ENCODE data around the gene PRSS38.

The PRSS38 gene
- long read RNA-seq, donor 1: 0 reads
- long read RNA-seq, donor 2: 0 reads
- long read RNA-seq, donor 3: 0 reads
- long read RNA-seq, donor 4: 0 reads
- long read RNA-seq, donor 5: 0 reads
- long read RNA-seq, donor 6: 0 reads
- long read RNA-seq, donor 7: 0 reads
- long read RNA-seq, donor 8: 0 reads

DNA sequence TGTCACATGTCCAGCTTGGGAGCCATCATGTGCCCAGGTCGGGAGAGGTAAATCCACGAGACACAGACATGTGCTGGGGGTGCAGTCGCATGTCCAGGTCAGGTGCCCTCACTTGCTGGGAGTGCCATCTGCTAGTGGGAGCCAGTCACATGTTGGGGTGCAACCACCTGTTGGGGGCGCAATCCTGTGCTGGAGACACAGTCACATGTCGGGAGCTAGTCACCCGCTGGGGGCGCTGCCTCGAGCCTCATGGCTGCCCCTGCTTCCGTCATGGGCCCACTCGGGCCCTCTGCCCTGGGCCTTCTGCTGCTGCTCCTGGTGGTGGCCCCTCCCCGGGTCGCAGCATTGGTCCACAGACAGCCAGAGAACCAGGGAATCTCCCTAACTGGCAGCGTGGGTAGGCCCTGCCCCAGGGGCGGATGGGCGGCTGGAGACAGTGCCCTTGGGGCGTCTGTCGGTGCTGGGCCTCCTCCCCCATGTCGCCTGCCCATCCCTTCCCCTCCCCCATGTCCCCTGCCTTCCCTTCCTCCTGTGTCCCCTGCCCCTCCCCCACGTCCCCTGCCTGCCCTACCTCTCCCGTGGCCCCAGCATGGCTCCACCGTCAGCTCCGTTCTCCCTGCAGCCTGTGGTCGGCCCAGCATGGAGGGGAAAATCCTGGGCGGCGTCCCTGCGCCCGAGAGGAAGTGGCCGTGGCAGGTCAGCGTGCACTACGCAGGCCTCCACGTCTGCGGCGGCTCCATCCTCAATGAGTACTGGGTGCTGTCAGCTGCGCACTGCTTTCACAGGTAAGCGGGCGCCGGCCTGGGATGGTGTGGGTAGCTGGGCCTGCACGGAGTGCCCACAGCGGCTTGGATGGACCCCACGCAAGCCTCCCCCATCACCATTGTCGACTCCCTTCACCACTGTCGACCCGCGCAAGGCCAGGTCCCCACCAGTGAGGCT, at the start of gene PRSS38:
TSS of gene PRSS38 (plus strand) at position 208 of the 942 bp plus-strand sequence. CDS start at position 250, 42 bp downstream.
- DNase-seq: no peak

DNA sequence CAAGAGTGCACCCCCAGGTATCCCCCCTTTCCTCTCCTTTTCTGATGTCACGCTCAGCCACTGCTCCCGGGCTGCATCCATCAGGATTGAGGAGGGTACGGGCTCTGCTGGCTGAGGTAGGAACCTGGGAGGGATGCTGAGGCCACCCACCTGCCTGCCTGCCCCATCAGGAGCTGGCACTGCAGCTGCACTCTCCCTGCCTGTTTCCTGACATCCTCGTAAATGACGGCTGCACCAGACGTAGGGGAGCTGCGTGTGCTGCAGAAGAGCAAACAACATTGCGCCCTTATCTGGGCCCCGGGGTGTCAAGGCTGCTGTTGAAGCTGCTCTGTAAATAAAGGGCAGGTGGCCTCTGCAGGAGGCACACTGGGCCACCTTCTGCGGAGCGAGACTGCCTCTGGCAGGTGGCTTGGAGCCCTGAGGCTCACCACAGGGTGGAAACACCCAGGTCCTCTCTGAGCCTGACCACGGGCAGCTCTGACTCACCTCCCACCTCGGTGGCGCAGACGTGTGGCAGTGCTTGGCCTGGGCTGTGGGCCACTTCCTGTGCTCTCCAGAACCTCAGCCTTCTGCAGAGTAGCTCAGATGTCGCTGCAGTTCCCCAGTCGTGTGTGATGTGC, 49.4 kb upstream of the PRSS38 start:
- DNase-seq: no peak

GRCh38 chr1:227766653-227767277, 48.7 kb upstream of the PRSS38 start:
- DNase-seq: no peak

- no peak for DNase-seq
Measured at GRCh38 chr1:227767401-227768124, 47.9 kb upstream of the PRSS38 start.

- no peak for DNase-seq
Measured at GRCh38 chr1:227768125-227768439, 47.4 kb upstream of the PRSS38 start.

DNA sequence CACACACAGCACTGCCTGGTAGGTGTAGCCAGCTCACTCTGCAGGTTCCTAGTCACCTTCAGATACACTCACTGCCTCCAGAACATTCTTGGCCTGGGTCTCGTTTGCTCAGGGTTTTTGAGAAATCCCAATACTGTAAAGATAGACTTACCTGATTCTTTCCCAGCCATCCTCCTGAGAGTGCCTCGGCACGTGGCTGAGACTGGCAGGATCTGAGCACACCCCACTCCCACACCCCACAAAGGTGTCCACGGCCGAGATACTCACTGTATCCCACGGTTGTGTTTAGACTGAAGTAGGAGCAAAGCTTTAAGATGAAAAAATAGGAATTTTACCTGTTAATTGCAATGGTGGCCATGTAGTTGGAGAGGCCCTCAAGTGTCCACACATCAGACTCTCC, 46.8 kb upstream of the PRSS38 start:
- DNase-seq: no peak

DNA sequence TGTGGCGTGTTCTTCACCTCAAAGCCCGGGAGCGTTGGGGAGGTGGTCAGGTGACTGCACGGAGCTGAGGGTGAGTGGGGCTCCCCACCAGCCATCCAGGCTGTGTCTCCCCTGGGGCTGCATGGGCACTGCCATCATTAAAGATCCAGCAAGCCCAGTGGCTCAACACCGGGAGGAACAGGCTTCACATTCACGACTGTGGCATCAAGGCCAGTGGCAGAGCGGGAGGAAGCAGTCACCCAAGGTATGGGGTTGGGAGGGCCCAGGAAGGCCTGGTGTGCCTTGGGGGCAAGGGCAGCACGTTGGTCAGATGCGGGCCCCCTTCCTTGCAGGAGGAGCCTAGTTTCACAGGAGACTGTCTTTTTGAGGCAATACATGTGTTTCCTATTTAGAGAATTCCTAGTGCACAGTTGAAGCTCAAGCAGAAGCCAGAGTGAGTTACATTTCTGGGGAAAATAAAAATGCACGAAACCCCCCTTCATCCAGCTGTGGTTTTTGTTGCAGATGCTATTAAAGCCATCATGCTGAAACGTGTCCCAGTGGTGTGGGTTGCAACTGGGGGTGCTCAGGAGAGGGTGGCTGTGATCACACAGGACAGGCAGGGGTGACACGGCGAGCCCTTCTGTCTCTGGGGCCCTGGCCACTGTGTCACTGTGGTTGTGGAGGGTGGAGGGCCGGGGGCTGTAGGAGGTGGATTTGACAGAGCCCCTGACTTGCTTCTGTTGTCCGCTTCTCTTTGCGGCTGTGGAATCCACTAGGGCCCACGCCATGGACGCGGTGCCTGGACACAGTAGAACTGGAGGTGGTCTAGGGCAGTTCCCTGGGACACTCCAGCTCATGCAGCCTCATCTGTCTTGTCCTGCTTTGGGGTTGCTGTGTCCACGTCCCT, 46.2 kb upstream of the PRSS38 start:
- no peak for DNase-seq

DNA sequence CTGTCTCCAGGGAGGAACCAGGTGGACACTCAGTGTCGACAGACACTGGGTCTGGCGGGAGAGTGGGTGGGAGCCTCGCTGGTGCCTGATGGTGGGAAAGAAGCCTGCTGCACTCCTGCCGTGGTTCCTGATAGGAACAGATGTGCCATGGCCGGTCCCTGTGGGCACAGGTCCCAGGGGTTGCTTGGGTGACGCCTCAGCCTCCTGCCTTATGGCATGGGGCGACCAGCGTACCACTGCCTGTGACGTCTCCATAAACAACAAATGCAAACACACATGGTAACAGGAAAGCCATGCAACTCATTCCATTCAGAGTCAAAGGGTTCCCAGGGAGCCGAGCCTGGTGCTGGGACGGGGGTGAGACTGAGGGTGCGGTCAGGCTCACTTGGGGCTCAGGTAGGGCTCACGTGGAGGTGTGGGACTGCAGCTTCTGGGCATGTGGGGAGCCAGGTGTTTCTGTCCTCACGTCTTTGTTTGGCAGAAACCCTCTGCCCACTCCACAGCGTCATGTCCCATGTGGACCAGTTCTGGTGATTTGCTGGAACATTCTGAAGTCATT, 45.5 kb upstream of the PRSS38 start:
- no peak for DNase-seq

GRCh38 chr1:227770812-227771211, 44.7 kb upstream of the PRSS38 start:
- no peak for DNase-seq

DNA sequence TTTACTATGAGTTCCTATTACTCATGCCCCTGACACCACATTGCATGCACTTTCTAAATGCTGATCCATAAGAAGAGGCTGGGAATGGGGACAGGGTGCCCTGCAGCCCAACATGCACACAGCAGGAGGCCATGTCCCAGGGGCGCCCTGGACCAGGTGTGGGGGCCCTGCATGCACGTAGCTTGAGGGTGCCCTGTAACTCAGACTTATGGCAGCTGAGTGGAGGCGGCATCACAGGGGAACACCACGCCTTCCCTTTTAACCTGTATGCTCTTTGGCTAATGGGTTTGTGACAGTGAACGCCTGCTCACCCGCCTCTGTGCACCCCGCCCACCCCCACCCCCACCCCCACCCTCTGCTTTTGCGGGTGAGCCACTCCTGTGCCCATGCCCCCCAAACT, 44.1 kb upstream of the PRSS38 start:
- DNase-seq: no peak

GRCh38 chr1:227771771-227772170, 43.7 kb upstream of the PRSS38 start:
- DNase-seq: no peak

GRCh38 chr1:227773558-227773957, 41.9 kb upstream of the PRSS38 start:
- DNase-seq: no peak

DNA sequence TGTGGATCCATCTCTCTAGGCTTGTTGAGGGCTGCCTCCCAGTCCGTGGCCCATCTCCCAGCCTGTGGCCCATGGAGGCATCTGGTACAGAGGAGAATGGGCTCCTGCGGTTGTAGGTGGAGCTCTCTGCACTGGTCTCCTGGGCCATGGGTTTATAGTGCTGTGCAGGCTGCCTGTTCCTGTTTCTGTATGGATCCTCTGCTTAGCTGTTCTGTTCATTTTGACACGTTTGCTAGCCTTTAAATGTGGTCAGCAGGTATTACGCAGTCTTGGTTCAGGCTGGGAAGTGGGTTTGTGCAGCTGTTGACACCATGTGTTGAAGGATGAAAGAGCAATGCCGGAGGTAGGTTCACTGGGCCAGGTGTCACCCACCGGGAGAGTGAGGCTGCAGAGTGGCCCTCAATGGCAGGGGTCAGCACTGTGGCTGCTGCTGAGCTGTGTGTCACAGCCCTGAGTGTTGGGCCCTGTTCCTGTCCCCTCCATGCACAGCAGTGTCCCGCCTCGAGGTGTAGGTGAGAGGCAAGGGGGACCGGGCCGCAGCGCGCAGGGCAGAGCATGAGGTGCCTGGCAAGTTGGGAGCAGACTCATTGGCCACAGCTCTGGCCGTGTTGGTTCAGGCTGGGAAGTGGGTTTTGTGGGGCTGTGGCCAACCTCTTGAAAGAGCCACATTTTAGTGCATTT, 41.3 kb upstream of the PRSS38 start:
- no peak for DNase-seq

DNA sequence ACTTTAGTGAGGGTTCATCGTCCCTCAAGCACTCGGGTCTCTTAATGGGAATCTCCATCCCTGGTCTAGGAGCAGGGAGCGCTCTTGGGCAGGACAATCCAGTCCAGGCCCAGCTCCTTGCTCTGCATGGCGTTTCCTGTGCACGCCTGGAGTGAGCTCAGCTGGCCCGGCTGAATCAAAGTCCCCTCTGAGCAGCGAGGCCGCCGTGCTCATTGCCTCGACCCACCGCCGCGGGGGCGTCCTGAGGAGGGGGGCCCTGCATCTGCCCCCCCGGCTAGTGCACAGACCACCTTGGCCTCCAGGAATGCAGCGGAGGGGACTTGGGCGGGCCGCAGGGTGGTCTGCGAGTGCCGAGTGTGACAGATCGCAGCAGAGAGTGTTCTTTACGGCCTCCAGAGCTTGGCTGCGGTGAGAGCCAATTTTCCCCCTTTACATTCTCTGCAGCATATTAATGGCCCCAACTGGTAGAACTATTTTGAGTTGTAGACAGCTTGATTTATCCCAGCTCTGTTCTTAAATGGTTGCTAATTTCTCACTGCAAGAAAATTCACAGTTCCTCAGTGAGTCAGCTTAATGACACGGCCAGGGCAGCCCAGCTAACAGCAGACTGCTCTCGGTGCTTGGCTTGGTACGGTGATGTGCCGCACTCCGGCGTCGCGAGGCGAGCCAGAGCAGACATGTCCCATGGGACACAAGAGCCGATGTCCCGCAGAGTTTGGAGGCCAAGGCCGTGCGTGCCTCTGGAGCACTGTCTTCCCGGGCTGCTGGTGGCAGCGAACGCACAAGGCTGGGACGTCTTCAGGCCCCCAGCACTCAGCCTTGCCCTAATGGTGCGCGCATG, 40.4 kb upstream of the PRSS38 start:
- peak; percentile 54 for DNase-seq

DNA sequence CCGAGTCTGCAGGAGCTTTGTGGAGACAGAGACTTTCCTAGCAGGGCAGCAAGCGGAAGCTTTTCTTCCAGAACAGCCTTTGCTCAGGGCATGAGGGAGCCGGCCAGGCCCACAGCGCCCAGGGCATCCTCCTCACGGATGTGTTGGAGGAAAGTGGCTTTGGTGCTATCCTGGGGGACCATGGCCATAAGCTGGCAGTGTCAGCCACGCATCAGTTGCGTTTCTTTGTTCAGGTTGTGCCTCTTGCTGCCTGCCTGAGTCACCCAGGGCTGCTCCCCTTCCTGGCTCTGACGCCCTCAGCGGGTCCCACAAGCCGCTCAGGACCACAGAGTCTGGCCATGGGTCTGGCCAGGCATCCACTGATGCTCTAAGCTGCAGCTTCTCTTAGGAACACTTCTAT, 39.6 kb upstream of the PRSS38 start:
- no peak for DNase-seq

DNA sequence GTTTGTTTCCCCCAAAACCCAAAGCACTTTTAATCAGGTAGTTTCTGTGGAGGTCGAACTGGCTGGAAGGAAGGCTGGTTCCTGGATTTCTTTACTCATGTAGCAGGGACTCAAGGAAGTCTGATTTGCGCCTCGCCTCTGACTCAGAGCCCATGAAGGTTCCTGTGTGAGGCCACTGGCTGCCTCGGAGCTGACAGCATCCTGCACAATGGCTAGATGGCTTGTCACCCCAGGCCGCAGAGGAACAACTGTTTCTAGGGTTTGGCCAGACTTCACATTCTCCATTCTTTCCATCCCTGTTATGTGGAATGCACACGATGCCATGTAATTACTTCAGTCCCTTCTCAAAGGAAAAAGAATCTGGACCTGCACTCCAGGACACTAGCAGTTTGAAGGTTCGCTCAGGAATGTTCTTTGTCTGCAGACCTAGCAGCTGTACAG, 39.1 kb upstream of the PRSS38 start:
- no peak for DNase-seq

- no peak for DNase-seq
Measured at GRCh38 chr1:227777156-227777555, 38.3 kb upstream of the PRSS38 start.

DNA sequence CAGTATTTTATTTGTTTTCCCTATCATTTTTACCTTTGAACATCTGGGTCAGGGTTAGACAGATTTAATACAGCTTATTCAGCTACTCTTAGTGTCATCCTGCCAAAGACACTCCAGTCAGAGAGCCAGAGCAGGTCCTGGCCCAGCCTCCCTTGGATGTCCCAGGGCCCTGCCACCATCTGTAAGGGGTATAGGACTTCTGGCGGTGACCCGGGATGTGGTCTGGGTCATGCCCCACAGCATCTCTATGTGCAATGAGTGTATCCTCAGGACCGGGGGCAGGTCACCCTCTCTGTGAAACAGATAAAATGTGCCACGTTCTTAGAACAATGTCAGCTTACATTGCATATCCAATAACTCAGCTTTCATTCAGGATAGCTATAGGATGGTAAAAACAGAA, 37.8 kb upstream of the PRSS38 start:
- DNase-seq: no peak

GRCh38 chr1:227778401-227778947, 37.0 kb upstream of the PRSS38 start:
- DNase-seq: no peak
